ENCODE measurements around the gene SPECC1.

DNA sequence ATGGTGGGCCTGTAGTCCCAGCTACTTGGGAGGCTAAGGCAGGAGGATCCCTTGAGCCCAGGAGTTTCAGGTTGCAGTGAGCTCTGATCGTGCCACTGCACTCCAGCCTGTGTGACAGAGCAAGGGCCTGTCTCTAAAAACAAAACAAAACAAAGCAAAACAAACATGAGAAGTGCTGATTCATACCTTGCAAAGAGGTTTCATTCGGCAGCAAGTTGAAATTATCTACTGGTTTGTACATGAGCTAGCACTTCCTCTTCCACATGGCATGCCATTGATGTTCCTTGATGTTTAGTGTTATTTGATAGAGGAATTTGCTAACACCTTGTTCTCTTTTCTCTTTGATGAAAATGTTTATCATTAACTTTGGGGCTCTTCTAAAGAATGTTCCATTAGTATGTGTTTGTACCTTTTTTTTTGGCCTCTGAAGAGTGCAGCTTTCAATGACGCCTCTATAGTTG lies 50.6 kb downstream of the SPECC1 start:
- TF ChIP-seq, protein P1, sequence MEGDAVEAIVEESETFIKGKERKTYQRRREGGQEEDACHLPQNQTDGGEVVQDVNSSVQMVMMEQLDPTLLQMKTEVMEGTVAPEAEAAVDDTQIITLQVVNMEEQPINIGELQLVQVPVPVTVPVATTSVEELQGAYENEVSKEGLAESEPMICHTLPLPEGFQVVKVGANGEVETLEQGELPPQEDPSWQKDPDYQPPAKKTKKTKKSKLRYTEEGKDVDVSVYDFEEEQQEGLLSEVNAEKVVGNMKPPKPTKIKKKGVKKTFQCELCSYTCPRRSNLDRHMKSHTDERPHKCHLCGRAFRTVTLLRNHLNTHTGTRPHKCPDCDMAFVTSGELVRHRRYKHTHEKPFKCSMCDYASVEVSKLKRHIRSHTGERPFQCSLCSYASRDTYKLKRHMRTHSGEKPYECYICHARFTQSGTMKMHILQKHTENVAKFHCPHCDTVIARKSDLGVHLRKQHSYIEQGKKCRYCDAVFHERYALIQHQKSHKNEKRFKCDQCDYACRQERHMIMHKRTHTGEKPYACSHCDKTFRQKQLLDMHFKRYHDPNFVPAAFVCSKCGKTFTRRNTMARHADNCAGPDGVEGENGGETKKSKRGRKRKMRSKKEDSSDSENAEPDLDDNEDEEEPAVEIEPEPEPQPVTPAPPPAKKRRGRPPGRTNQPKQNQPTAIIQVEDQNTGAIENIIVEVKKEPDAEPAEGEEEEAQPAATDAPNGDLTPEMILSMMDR (conservative IDR thresholded peaks at IDR 0.05; ENCODE audit: low read depth, low read length), result no peak
- TF ChIP-seq EZH2 (IDR thresholded peaks at IDR 0.05; ENCODE audit: low read length, unreplicated experiment), result no peak

Data from PC-3 (cell line).